ENCODE measurements around the gene NALCN.

DNA sequence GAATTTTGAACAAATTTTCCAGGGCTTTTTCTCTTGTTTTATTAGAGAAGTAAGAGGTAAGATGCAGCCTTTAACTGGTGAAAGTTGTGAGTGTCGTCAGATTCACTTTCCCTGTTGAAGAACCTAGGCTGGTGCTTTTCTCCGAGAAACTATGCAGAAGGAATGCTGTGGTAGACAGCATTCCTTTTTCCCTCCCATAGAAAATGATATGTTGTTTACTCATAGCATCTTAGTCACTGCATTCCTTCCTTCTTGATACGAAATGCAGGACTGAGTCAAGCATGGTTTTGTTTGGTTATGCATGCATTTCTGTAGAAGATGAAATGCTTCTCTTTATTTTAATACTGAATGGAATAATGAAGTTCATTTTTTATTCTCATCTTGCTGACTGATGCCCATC is 39.6 kb upstream of the NALCN start:
- TF ChIP-seq, protein P1, sequence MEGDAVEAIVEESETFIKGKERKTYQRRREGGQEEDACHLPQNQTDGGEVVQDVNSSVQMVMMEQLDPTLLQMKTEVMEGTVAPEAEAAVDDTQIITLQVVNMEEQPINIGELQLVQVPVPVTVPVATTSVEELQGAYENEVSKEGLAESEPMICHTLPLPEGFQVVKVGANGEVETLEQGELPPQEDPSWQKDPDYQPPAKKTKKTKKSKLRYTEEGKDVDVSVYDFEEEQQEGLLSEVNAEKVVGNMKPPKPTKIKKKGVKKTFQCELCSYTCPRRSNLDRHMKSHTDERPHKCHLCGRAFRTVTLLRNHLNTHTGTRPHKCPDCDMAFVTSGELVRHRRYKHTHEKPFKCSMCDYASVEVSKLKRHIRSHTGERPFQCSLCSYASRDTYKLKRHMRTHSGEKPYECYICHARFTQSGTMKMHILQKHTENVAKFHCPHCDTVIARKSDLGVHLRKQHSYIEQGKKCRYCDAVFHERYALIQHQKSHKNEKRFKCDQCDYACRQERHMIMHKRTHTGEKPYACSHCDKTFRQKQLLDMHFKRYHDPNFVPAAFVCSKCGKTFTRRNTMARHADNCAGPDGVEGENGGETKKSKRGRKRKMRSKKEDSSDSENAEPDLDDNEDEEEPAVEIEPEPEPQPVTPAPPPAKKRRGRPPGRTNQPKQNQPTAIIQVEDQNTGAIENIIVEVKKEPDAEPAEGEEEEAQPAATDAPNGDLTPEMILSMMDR (IDR thresholded peaks at IDR 0.05) = no peak
- no peak for TF ChIP-seq POLR2A (IDR thresholded peaks at IDR 0.05)

Data from esophagus squamous epithelium (tissue), 4 donors.